CD4-positive, alpha-beta T cell treated with Interleukin-1 beta for 1 hour (primary cell): Measurements from ENCODE around the gene TLE2.

Source experiments
- DNase-seq, 2 donors: peaks; one replicate each; pipeline ENCODE4 v3.0.0-alpha.2; 2020 to 2022

Gene TLE2

DNA sequence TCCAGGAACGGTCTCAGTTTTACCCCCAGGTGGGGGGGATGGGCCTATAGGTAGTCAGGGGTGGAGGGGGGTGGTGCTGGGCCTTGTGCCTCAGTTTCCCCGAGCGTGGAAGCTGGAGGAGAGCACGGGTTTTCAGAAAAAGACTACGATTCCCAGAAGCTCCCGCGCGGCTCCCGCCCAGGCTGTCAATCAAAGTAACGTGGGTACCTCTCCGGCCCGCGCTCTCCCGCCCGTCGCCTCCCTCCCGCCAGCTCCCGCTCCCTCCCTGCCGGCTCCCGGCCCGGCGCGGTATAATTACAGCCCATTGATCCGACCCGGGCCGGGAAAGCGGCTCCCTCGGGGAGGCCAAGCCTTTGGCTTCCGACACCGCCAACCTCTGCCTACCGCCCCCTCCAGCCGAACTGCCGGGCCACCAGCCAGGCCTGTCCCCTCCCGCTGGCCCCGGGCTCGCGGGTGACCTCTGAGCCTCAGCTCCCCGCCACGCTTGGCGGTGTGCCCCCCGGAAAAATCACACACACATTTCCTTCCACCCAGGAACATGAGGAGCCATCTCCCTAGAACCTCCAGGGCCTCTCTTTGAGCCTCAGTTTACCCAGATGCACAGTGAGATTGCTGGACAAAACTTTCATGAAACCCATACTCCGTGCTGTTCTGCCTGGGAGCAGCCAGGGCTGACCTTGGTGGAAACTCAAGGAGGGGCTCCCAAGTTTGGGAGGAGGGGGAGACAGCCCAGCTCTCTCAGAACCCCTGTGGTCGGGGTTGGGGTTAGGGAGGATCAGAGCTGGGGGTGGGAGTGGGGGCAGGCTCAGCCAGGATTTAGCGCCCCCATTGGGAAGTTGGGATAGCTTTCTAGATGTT lies 7.3 kb upstream of the TLE2 start:
- peak; percentile 80 to 81 for DNase-seq

DNA sequence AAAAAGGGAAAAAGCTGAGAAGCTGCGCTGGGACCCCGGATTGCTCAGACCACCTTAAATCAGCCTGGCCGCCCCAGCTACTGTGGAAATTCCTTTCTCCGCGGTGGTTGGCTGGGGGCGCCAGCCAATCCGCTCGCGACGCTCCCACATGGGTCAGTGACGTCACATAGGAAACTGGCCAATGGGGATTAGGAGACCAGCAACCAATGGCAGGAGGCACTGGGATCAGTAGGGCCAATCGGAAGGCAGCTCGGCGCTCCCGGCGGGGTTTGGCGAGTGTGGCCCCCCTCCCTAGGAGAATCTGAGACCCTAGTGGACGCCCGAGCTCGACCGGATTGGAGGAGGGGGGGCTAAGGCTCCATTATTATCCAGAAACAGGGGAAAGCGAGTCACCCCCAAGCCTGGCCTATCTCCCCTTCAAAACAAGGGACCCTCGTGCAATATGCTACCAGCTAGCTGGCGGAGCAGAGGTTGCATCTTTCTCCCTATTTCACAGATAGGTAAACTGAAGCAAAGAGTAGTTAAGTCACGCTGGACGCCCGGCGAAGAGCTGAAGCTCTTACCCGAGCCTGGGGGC lies 6.5 kb upstream of the TLE2 start:
- DNase-seq: peak; percentile 98 to 99

DNA sequence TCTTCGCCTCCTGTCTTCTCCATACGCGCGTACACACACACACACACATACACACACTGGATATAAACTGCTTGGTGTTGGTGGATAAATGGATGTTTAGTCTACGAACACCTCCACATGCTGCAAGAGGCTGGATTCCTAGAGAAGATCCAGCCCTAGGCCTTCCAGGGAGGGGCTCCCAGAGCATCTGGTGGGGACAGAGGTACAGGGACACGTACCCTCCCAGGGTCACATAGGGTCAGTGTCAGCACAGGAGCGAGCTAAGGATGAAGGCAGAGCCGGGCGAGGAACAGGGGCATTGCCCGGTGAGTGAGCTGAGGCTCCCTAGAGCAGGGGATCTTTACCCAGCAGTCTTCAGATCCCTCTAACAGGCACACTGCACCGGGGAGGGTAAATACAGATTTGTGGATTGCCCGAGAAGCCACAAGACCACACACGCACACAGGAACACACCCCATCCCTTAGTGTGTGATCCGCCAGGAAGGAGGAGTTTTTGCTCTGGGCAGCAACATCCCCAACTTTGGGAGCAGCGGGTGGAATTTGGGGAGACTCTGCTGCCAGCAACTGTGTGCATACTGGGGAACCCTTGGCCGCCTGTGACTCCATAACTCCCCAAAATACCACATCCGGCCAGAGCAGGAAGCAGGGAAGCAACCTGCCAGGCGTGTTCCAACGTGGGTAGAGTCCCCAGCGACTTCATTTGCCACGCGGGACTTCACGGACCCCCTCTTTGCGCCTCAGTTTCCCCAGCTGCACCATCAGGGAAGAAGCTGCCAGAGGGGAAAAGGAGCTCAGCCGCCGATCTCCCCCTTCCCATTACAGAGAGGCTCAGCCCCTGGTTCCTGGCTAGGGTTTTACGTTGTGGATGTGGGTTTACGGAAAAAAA lies 5.8 kb upstream of the TLE2 start:
- DNase-seq: peak; percentile 26 to 41

DNA sequence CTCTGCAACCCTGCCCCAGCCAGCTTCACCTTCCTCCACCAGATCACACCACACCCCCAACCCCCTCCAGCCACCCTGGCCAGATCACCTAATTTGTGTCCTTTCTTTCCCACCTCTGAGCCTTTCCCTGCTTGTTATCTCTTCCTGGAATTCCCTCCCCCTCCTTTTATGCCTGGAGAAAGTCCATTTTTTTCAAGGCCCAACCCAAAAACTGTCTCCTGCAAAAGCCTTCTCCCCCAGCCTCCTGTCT lies 5.3 kb upstream of the TLE2 start:
- DNase-seq: no peak

DNA sequence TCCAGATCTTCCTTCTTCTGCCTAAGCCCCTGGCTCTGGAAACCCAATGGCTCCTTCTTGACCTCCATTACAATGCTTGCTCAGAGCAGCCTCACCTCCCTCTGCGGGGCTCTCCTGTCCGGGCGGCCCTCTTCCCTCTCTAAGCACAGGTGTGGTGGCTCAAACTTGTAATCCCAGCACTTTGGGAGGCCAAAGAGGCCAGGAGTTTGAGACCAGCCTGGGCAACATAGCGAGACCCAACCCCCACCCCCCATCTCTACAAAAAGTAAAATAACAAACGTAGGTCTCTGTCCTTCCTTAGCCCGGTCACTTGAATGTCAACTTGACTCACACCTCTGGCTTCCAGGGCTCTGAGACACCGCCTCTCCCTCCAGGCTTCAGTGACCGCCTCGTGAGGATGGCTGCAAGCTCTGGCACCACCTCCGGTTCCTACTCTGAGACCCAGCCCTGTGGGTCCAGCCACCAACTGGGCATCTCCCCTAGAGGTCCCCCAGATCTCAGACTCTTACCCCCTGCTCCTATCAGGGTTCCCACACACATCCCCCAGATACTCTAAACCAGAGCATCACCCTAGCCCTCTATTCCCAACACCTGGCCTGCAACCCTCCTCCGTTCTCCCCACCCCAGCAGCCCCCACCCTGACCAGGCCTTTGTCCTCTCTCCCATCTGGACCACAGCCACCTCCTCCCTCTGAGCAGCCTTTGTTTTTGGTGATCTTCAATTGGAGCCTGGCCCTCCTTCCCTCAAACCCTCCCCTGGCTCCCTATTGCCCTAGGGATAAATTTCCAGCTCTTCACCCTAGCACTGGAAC lies 4.7 kb upstream of the TLE2 start:
- no peak for DNase-seq

DNA sequence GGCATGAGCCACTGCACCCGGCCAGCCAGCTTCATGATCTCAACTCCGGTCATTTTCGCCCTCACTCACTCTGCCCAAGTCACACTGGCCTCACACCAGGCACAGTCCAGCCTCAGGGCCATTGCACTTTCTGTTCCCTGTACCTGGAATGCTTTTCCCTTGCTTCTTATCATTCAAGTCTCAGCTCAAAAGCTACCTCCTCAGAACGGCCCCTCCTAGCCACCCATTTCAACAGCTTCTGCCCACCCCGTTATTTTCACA lies 2.5 kb upstream of the TLE2 start:
- DNase-seq: no peak

DNA sequence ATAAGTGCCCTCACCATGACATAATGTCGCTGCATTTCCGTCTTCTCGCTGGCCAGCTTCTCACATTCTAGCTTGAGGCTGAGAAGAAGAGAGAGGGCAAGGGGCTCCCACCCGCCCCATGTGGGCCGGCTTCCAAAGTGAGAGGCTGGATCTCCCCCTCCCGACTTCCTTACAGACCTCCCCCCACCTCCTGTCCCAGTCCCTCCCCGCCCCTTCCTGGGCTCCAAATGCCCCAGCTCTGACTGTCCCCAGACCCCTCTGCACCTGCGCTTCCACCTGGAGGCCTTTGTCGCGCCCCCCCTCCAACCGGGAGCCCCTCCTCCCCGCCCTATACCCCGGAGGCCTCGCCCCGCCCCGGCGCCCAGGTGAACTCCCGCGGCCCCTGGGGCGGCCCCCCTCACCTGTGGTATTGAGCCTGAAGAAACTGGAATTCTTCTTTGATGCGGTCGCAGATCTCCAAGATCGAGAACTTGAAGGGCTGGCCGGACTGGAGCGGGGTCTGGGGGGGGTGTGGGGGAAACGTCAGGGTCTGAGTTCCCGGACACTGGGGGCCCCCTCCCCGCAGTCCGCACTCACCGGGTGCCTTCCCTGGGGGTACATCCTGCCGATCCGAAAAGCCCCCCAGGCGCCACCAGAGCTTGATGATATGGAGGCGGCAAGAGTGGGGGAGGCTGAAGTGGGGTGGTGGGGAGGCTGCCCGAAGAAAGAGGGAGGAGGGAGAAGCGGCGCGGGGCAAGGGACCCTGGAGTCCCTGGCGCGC lies 595 bp downstream of the TLE2 start:
- DNase-seq: peak in 1 of 2 donors; percentile 7

DNA sequence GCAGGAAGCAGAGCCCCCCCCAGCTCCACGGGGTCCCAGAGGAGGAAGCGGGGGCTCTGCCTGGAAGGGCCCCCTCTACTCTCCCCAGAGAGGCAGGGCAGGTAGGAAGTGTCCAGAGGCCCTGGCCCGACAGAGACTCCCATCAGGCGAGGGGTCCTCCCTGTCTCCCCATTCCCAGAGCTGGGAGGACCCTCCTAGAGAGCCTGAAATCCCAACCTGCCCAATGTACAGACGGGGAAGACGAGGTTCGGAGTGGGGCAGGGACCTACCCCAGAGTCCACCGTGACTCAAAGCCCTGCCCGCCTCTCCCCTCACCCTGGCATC lies 1.1 kb downstream of the TLE2 start:
- DNase-seq: no peak

DNA sequence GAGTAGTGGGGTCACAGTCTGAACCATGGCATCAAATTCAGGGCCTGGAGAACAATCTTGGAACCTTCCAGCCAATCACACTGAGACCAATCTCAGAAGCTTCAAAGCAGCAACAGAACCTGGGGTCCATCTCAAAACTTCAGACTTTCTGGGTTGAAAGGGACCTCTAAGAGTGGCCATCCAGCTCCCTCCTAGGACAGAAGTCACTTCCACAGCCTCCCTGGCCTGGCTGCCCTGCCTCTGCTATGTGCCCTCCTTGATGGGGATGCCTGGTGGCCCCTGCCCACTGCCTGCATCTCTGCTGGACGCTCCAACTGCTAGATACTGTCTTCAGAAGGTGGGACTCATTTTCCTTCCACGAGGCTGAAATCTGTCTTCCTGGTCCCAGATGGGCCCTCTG lies 1.8 kb downstream of the TLE2 start:
- DNase-seq: no peak

DNA sequence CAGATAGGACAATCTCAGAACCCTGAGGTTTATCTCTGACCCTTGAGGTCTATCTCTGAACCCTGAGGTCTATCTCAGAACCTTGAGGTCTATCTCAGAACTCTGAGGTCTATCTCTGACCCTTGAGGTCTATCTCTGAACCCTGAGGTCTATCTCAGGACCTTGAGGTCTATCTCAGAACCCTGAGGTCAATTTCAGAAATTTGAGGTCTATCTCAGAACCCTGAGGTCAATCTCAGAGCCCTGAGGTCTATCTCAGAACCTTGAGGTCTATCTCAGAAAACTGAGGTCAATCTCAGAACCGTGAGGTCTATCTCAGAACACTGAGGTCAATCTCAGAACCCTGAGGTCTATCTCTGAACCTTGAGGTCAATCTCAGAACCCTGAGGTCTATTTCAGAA lies 2.3 kb downstream of the TLE2 start:
- DNase-seq: no peak

DNA sequence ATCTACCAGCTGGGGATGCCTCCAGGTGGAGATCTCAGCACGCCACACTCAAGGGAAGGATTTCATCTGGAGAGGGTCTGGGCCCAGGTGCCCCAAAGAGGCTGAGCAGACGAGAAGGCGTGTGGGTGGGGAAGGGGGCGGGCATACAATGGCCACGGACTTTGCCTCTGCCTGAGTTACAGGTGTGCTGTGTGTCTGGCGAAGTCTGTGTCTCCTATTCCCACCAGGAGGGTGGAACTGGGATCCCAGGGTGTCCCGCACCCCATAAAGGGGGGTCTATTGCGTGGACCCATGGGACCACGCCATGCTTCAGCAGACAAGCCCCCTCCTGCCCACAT lies 3.6 kb downstream of the TLE2 start:
- DNase-seq: no peak

DNA sequence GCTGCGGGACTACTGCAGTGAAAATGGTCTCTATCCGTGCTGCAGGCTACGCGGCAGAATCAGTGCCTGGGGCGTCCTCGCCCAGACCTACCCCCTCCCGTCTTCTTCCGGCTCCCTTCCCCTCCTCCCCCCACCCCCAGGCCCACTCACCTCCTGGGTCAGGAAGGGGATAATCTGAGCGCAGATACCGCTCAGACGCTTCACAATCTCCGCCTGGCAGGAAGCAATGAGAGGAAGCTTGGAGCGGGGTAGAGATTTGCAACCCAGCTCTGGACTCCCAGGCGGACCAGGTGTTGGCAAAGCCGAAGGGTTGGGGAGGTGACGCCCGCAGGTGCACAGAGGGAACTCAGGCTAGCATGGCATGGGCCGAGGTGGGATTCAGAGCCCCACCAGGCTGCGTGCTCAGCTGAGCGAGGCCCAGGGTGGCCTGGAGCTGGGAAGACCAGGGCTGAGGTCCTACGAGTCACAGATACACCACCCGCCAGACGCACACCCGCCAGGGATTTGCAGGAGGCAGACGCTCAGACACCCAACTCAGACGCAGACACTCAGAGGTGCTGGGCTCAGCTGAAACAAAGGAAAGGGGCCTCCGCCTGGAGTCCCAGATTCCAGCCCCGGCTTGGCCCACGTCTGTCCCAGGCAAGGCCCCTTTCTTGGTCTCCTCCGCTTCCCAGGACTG lies 4.1 kb downstream of the TLE2 start:
- DNase-seq: no peak

DNA sequence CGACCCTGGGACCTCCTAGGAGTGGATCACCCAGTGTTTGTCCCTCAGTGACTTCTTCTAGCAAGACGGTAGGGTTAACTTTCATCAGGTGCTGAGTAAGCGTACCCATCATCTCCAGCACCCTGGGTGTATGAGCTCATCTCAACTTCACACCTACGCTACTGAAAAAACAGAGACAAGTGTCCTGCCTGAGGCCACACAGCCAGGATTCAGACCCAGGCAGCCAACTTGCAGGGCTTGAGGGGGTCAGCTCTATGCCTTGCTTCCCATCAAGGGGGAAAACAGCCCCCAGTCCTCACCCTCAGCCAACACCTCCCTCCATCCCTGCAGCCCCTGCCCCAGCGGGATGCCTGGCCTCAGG lies 4.6 kb downstream of the TLE2 start:
- DNase-seq: no peak

DNA sequence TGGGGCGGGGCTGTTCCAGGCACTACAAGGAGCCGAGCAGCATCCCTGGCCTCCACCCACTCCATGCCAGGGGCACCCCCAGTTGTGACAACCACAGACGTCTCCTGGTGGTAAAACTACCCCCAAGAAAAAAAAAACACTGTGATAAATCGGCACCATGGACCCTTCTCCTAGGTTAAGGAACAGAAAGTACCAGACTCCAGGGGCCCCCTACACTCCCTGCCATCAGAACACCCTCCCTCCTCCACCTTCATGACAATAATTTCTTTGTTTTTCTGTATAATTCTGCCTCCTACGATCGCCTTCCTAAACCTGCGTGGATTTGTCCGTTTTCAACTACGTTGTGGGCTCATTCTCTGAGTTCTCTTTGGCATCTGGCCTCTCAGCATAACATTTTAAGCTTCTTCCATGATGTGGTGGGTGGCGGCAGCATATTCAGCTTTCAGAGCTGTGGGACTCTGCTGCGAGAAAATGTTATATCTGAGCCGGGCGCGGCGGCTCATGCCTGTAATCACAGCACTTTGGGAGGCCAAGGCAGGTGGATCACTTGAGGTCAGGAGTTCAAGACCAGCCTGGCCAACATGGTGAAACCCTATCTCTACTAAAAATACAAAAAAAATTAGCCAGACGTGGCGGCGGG lies 8.6 kb downstream of the TLE2 start:
- no peak for DNase-seq

DNA sequence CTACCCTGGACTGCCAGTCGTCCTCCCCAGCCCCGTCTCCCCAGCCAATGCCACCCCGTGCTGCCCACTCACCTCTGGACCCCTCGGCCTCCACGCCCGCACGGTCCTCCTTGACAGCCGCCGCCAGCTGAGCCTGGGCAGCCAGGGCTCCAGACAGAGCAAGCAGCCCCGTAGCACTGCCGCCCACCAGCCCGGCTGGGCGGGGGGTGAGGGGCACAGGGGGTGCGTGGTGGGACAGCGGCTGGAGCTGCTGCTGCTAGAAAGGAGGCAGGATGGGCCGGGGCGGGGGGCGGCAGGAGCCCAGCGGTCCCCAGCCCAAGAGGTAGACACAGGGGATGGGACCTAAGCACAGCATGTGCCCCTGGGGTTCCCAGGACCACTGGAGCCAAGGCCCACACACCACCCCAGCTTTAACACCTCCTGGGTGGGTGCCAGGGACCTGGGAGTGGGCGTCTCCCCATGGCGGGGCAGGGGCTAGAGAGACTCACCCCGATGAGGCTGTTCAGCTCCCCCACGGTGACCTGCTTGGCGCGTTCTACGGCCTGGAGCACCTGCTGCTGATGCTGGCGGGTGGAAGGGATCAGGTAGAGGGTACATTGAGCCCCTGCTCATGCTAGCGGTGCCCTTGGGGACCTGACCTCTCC lies 9.7 kb downstream of the TLE2 start:
- no peak for DNase-seq

DNA sequence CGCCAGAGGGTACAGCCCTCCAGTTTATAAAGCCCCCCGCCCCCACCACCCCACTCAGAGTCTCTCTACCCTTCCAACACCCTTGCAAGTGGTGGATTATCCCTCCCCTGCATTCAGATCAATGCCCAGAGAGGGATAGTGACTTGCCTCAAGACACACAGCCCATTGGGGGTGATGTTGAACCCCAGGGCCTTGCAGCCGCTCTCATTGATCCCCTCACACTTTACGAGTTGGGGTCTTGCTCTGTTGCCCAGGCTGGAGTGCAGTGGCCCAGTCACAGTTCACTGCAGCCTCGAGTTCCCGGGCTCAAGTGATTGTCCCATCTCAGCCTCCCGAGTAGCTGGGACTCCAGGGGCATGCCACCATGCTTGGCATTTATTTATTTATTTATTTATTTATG lies 11.2 kb downstream of the TLE2 start:
- DNase-seq: no peak

DNA sequence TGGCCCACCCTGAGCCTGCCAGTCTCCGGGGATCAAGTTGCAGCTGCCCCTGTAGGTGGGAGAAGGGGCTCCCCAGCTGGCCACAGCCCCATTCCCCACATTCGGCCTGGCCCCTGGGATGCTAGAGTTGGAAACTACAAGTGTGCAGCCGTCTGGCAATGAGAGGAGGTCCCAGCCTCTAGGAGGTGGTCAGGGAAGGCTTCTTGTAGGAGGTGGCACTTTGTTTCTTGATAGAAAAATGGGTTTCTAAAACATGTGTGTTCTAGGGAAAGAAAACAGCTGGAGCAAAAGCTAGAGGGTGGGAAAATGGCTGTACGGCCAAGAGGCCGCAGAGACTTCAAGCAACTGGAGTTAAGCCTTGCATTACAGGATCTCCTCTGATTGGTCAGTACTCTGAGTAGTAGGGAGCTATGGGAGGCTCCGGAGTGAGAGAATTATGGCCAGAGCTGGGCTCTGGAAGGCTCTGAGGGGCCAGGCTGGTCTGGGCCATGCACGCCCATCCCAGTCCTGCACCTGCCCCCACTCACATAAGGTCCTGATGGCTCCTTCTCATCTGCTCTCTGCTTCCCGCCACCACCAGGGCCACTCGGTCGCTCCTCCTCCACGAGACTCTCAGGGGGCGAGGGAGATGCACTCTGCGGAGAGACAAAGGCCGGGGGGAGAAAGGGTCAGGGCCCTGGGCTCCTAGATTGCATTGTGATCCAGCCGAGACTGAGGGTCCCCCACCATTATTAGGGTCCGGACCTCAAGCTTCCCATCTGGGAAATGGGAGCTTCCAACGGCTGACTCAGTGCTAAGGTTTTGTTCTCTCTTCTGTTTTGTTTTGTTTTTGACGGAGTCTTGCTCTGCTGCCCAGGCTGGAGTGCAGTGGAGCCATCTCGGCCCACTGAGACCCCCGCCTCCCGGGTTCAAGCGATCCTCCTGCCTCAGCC lies 13.7 kb downstream of the TLE2 start:
- DNase-seq: no peak

DNA sequence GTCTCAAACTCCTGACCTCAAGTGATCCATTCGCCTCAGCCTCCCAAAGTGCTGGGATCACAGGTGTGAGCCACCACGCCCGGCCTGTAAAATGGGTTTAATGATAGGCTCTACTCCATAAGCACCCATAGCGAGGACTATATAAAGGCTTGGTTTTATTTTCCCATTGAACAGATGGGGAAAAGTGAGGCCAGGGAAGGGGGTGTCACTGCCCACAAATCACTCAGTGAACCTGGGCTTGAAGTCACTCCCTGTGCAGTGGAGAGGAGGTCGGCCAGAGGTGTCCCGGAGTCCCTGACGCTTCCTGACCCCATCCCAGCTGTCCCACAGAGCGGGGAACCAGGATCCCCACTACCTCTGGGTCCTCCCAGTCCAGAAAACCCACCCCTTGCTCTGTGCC lies 14.9 kb downstream of the TLE2 start:
- no peak for DNase-seq

DNA sequence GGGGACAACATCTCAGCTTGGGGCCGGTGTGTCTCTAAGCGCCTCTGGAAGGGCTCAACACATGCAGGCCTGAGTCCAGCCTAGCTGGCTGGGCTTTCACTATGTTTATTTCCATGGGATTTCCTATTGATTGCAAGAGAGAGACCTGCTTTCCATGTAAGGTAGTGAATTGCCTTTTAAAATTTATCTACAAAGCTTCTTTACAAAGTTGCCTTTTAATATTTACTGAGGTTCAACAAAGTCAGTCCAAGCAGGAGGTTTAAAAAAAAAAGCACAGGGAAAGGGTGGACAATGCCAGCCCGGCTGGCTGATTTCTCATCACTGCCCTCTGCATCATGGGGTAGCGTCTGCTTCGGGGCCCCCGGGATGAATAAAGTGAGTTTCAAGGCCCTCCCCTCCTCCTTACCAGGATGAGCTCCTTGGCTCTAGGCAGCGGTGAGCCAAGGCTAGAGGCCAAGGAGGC lies 15.8 kb downstream of the TLE2 start:
- DNase-seq: no peak

DNA sequence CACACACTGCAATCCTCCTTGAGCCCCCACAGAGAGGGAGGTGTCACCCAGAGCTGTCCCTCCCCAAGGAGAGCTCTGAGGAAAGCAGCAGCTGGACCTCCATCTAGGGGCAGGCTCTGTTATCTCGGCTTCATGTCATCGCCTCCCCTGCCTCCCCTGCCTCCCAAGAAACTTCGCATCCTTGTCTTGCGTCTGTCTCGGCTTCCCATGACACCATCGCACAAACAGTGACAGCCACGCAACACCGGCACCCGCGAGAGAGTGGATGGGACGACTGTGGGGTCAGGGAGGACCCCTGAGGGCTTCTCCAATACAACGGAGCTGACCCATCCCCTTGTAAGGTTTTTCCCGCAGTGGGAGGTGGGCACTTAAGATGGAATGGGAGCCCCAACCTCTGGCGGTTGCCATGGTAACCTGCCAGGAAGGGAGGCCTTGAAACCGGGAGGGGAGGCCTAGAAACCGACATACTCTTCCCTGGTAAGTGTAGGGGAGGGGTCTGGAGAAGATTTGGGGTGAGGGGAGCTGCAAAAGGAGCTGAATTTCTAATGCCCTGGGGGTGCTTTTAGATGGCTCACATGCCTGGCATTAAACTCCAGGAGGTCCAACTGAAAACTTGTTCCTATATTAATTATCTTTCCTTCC lies 16.3 kb downstream of the TLE2 start:
- no peak for DNase-seq
